Renal pelvis (tissue), 12 donors: Measurements from ENCODE around the gene HMG20B. TPM values are rescaled to one million over a fixed set of nuclear protein-coding genes. Genes with fewer than 3 reads are reported as not detected.
"Not testable (repeated sequence)": the region's sequence is repeated elsewhere in the genome, so short reads cannot be mapped to it uniquely, and the experiment has no call there.

Experiments
- DNase-seq: peaks from one replicate; pipeline ENCODE4 v3.0.0-alpha.2; 2013
- long read RNA-seq, 16 experiments: transcript quantifications; one replicate each; lab custom pipeline, GENCODE V29; 2026
- polyA plus RNA-seq, 3 donors: library from polyadenylated mRNA; unstranded; fragments of 120-200 nt; gene quantifications; one replicate each; pipeline ENCODE4 v1.2.1, GENCODE V29; 2013; ENCODE audit not compliant: insufficient read length in 3 of 3

Gene HMG20B
- polyA plus RNA-seq = 10 to 100 TPM; 86.9 to 95.0 (median 93.9) TPM
- long read RNA-seq, donor 1, transcript HMG20B-202 (10 exons, 1,596 nt) = major isoform, 42 of 64 reads
- long read RNA-seq, donor 1, partial matches to known transcripts = 17 of 64 reads
- long read RNA-seq, donor 1, other reads (novel, unspliced or antisense) = 0 of 64 reads
- long read RNA-seq, donor 2, transcript HMG20B-202 (10 exons, 1,596 nt) = major isoform, 39 of 82 reads
- long read RNA-seq, donor 2, partial matches to known transcripts = 36 of 82 reads
- long read RNA-seq, donor 2, other reads (novel, unspliced or antisense) = 0 of 82 reads
- long read RNA-seq, donor 3, transcript HMG20B-202 (10 exons, 1,596 nt) = major isoform, 33 of 81 reads
- long read RNA-seq, donor 3, partial matches to known transcripts = 43 of 81 reads
- long read RNA-seq, donor 3, other reads (novel, unspliced or antisense) = 0 of 81 reads
- long read RNA-seq, donor 4, transcript HMG20B-209 (3 exons, 806 nt) = minor isoform, 5 of 102 reads
- long read RNA-seq, donor 4, transcript HMG20B-202 (10 exons, 1,596 nt) = major isoform, 38 of 102 reads
- long read RNA-seq, donor 4, partial matches to known transcripts = 43 of 102 reads
- long read RNA-seq, donor 4, other reads (novel, unspliced or antisense) = 12 of 102 reads
- long read RNA-seq, donor 5, transcript HMG20B-202 (10 exons, 1,596 nt) = major isoform, 14 of 22 reads
- long read RNA-seq, donor 5, partial matches to known transcripts = 5 of 22 reads
- long read RNA-seq, donor 5, other reads (novel, unspliced or antisense) = 0 of 22 reads
- long read RNA-seq, donor 6, transcript HMG20B-209 (3 exons, 806 nt) = minor isoform, 5 of 89 reads
- long read RNA-seq, donor 6, transcript HMG20B-202 (10 exons, 1,596 nt) = major isoform, 34 of 89 reads
- long read RNA-seq, donor 6, partial matches to known transcripts = 37 of 89 reads
- long read RNA-seq, donor 6, other reads (novel, unspliced or antisense) = 10 of 89 reads
- long read RNA-seq, donor 7, transcript HMG20B-202 (10 exons, 1,596 nt) = major isoform, 42 of 114 reads
- long read RNA-seq, donor 7, transcript HMG20B-209 (3 exons, 806 nt) = minor isoform, 5 of 114 reads
- long read RNA-seq, donor 7, partial matches to known transcripts = 64 of 114 reads
- long read RNA-seq, donor 7, other reads (novel, unspliced or antisense) = 0 of 114 reads
- long read RNA-seq, donor 8, transcript HMG20B-202 (10 exons, 1,596 nt) = major isoform, 15 of 33 reads
- long read RNA-seq, donor 8, partial matches to known transcripts = 16 of 33 reads
- long read RNA-seq, donor 8, other reads (novel, unspliced or antisense) = 0 of 33 reads
- long read RNA-seq, donor 9, transcript HMG20B-209 (3 exons, 806 nt) = minor isoform, 10 of 92 reads
- long read RNA-seq, donor 9, transcript HMG20B-202 (10 exons, 1,596 nt) = major isoform, 46 of 92 reads
- long read RNA-seq, donor 9, partial matches to known transcripts = 26 of 92 reads
- long read RNA-seq, donor 9, other reads (novel, unspliced or antisense) = 6 of 92 reads
- long read RNA-seq, donor 10, transcript HMG20B-202 (10 exons, 1,596 nt) = major isoform, 32 of 74 reads
- long read RNA-seq, donor 10, transcript HMG20B-209 (3 exons, 806 nt) = minor isoform, 8 of 74 reads
- long read RNA-seq, donor 10, partial matches to known transcripts = 28 of 74 reads
- long read RNA-seq, donor 10, other reads (novel, unspliced or antisense) = 0 of 74 reads
- long read RNA-seq, donor 11, transcript HMG20B-202 (10 exons, 1,596 nt) = major isoform, 17 of 32 reads
- long read RNA-seq, donor 11, transcript HMG20B-209 (3 exons, 806 nt) = minor isoform, 9 of 32 reads
- long read RNA-seq, donor 11, partial matches to known transcripts = 5 of 32 reads
- long read RNA-seq, donor 11, other reads (novel, unspliced or antisense) = 0 of 32 reads
- long read RNA-seq, donor 12, transcript HMG20B-202 (10 exons, 1,596 nt) = major isoform, 50 of 120 reads
- long read RNA-seq, donor 12, transcript HMG20B-209 (3 exons, 806 nt) = minor isoform, 13 of 120 reads
- long read RNA-seq, donor 12, partial matches to known transcripts = 42 of 120 reads
- long read RNA-seq, donor 12, other reads (novel, unspliced or antisense) = 7 of 120 reads
- long read RNA-seq, donor 13, transcript HMG20B-209 (3 exons, 806 nt) = minor isoform, 6 of 18 reads
- long read RNA-seq, donor 13, transcript HMG20B-202 (10 exons, 1,596 nt) = major isoform, 12 of 18 reads
- long read RNA-seq, donor 13, partial matches to known transcripts = 0 of 18 reads
- long read RNA-seq, donor 13, other reads (novel, unspliced or antisense) = 0 of 18 reads
- long read RNA-seq, donor 14 = 0 reads
- long read RNA-seq, donor 15 = 0 reads
- long read RNA-seq, donor 16, transcript HMG20B-202 (10 exons, 1,596 nt) = major isoform, 40 of 82 reads
- long read RNA-seq, donor 16, transcript HMG20B-209 (3 exons, 806 nt) = minor isoform, 10 of 82 reads
- long read RNA-seq, donor 16, partial matches to known transcripts = 30 of 82 reads
- long read RNA-seq, donor 16, other reads (novel, unspliced or antisense) = 0 of 82 reads

DNA sequence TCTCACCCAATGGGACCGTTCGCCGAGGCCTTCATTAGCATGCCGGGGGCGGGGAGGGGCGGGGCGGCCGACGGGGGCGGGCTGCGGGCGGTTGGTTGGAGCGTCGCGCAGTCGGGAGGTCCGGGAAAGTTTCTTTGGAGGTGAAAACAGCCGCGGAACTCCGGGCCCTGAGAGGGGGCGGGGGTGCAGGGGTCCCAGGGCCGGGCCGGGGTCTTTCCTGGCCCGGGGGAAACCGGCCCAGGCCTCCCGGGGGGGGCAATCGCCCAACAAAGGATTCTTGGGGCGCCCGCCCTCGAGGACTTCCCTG, at the start of gene HMG20B:
Gene HMG20B (plus strand): TSS at position 90 of the 307 bp plus-strand sequence. CDS start 366 bp downstream, outside the sequence.
- DNase-seq = no peak

GRCh38 chr19:3523361-3524077, 49.2 kb upstream of the HMG20B start:
- DNase-seq = no peak

- DNase-seq = no peak
These were observed 48.5 kb upstream of the HMG20B start for GRCh38 chr19:3524078-3524842.

DNA sequence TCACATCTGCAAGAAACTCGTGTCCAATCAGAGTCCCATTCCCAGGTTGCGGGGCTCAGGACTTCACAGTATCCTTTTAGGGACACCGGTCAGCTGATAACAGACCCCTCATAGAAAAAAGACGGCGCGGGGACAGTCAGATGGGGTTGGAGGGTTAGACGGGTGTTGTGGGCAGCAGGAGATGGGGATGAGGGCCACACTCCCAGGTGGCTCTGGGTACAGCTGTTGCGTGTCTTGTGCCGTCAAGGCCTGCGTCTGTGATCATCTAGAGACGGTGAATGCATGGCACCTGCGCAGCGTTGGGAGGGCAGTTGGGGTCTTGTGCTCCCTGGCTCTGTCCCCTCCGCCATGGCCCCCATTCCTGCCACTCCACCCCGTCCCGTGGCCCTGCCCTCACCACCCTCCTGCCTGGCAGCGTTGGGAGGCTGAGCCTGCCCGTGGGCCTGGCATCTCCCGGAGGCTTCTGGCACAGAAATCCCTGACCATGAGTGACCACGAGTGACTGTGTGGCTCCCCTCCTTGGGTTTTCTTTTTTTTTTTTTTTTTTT, 47.8 kb upstream of the HMG20B start:
- DNase-seq = no peak

- DNase-seq = no peak
These were observed 46.1 kb upstream of the HMG20B start for GRCh38 chr19:3526507-3527237.

GRCh38 chr19:3527238-3527910, 45.4 kb upstream of the HMG20B start:
- no peak for DNase-seq

DNA sequence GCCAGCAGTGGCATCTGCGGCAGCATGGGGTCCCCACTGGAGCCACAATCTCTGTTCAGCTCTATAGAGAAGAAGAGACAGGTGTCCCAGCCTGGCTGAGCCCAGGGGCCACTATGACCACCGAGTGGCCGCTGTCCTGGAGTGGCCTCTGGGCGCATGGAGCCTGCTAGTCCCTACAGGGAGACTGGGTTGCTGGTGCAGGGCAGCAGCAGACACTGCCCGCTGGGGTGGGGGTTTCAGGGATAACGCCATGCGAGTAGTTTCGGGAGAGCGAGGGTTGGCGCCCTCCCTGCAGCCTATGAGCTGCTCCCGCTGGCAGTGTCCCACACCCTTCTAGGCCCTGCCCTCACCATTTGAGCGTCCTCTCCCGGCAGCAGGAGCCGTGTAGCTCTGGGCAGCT, 44.7 kb upstream of the HMG20B start:
- DNase-seq = no peak

DNA sequence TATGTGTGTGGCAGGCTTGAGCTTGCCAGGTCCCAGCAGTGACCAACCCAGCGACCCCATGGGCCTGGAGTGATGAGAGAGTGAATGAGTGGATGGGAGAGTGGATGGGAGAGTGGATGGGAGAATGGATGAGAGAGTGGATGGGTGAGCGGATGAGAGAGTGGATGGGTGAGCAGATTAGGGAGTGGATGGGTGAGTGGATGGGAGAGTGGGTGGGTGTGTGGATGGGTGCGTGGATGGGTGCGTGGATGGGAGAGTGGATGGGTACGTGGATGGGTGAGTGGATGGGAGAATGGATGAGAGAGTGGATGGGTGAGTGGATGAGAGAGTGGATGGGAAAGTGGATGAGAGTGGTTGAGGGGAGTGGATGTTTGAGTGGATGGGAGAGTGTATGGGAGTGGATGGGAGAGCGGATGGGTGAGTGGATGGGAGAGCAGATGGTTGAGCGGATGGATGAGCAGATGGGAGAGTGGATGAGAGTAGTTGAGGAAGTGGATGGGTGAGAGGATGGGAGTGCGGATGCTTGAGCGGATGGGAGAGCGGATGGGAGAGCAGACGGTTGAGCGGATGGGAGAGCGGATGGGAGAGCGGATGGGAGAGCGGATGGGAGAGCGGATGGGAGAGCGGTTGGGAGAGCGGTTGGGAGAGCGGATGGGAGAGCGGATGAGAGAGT, 44.1 kb upstream of the HMG20B start:
- no peak for DNase-seq

DNA sequence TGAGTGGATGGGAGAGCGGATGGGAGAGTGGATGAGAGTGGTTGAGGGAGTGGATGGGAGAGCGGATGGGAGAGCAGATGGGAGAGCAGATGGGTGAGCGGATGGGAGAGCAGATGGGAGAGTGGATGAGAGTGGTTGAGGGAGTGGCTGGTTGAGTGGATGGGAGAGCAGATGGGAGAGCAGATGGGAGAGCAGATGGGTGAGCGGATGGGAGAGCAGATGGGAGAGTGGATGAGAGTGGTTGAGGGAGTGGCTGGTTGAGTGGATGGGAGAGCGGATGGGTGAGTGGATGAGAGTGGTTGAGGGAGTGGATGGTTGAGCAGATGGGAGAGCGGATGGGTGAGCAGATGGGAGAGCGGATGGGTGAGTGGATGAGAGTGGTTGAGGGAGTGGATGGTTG, 43.4 kb upstream of the HMG20B start:
- DNase-seq = not testable (repeated sequence)

GRCh38 chr19:3530389-3530788, 42.4 kb upstream of the HMG20B start:
- DNase-seq = no peak

GRCh38 chr19:3531716-3532115, 41.0 kb upstream of the HMG20B start:
- DNase-seq = no peak

GRCh38 chr19:3532154-3532786, 40.5 kb upstream of the HMG20B start:
- DNase-seq = no peak

GRCh38 chr19:3533033-3533432, 39.7 kb upstream of the HMG20B start:
- DNase-seq = no peak

- no peak for DNase-seq
These were observed 39.1 kb upstream of the HMG20B start for GRCh38 chr19:3533563-3534216.
